Astrocyte (in vitro differentiated cells and primary cell): ENCODE data around the gene ADARB2. TPM values are rescaled to one million over a fixed set of nuclear protein-coding genes. Genes with fewer than 3 reads are reported as not detected.

Experiments used
- DNase-seq: peaks from one replicate; pipeline ENCODE4 v3.0.0-alpha.2; 2010; ENCODE audit warnings: low read depth
- FAIRE-seq: peaks from 2 replicates; lab custom pipeline; 2011; peaks lifted over from hg19 to GRCh38; lab: Jason Lieb, UNC
- H2AFZ ChIP-seq: 2 replicates; pipeline ENCODE4 v1.6.0; 2012; ENCODE audit warnings: low read depth, low read length, inconsistent platforms
- H3K27ac ChIP-seq: 2 replicates; pipeline ENCODE4 v1.5.1; 2011; ENCODE audit warnings: low read depth, low read length, inconsistent platforms
- H3K27me3 ChIP-seq: 2 replicates; pipeline ENCODE4 v1.6.0; 2011; ENCODE audit warnings: low read length, inconsistent platforms; ENCODE audit not compliant: insufficient read depth
- H3K36me3 ChIP-seq: 2 replicates; pipeline ENCODE4 v1.5.1; 2011; ENCODE audit warnings: low read length, inconsistent platforms; ENCODE audit not compliant: insufficient read depth
- H3K4me1 ChIP-seq: 2 replicates; pipeline ENCODE4 v1.5.1; 2011; ENCODE audit warnings: low read length, inconsistent platforms; ENCODE audit not compliant: insufficient read depth
- H3K4me2 ChIP-seq: 2 replicates; pipeline ENCODE4 v1.6.0; 2012; ENCODE audit warnings: low read length, inconsistent platforms
- H3K4me3 ChIP-seq: 2 replicates; pipeline ENCODE4 v1.5.1; 2011; ENCODE audit warnings: low read depth, mild to moderate bottlenecking, low read length, inconsistent platforms; ENCODE audit not compliant: insufficient read depth
- H3K79me2 ChIP-seq: 2 replicates; pipeline ENCODE4 v1.6.0; 2012; ENCODE audit warnings: mild to moderate bottlenecking, low read length, inconsistent platforms; ENCODE audit not compliant: insufficient read depth
- H3K9ac ChIP-seq: 2 replicates; pipeline ENCODE4 v1.6.0; 2012; ENCODE audit warnings: mild to moderate bottlenecking, low read length, inconsistent platforms
- H3K9me3 ChIP-seq: 2 replicates; pipeline ENCODE4 v1.5.1; 2012; ENCODE audit warnings: low read depth, mild to moderate bottlenecking, low read length, inconsistent platforms; ENCODE audit not compliant: insufficient read depth
- H4K20me1 ChIP-seq: 2 replicates; pipeline ENCODE4 v1.6.0; 2012; ENCODE audit warnings: low read length, inconsistent platforms; ENCODE audit not compliant: insufficient read depth
- H3K27ac Mint-ChIP-seq: one replicate; pipeline ENCODE4 v1.8.0; 2021; ENCODE audit warnings: mild to moderate bottlenecking, mixed read lengths; ENCODE audit not compliant: unreplicated experiment
- H3K27me3 Mint-ChIP-seq: one replicate; pipeline ENCODE4 v1.8.0; 2021; ENCODE audit warnings: low read depth, mixed read lengths; ENCODE audit not compliant: unreplicated experiment
- H3K36me3 Mint-ChIP-seq: one replicate; pipeline ENCODE4 v1.8.0; 2021; ENCODE audit warnings: low read depth, mixed read lengths; ENCODE audit not compliant: unreplicated experiment
- H3K4me1 Mint-ChIP-seq: one replicate; pipeline ENCODE4 v1.8.0; 2021; ENCODE audit warnings: low read depth, mixed read lengths; ENCODE audit not compliant: unreplicated experiment
- H3K4me3 Mint-ChIP-seq: one replicate; pipeline ENCODE4 v1.8.0; 2021; ENCODE audit warnings: mild to moderate bottlenecking, moderate library complexity, mixed read lengths; ENCODE audit not compliant: unreplicated experiment
- H3K9me3 Mint-ChIP-seq: one replicate; pipeline ENCODE4 v1.8.0; 2021; ENCODE audit warnings: mild to moderate bottlenecking, mixed read lengths; ENCODE audit not compliant: unreplicated experiment
- CTCF ChIP-seq: IDR thresholded peaks from 2 replicates; pipeline ENCODE4 v1.5.1; 2011; ENCODE audit warnings: low read depth, mild to moderate bottlenecking, inconsistent platforms, low read length, moderate library complexity; ENCODE audit not compliant: insufficient read depth
- EZH2 ChIP-seq: IDR thresholded peaks from 2 replicates; pipeline ENCODE4 v1.6.1; 2012; ENCODE audit warnings: mild to moderate bottlenecking, low read length, inconsistent platforms; ENCODE audit not compliant: insufficient read depth
- total RNA-seq: library from RNA; stranded (reverse); gene quantifications from 2 replicates; pipeline ENCODE4 v1.2.1, GENCODE V29; 2021

Gene ADARB2
- total RNA-seq, 1 donor from 2014 or later, result 0.18 TPM

GRCh38 chr10:1576467-1577372 is 160.6 kb downstream of the ADARB2 start:
- Mint-ChIP-seq H3K9me3 (no peaks in the 10 kb centered on the region), H3K36me3 (no peaks in the 10 kb centered on the region), H3K4me3 (no peak overlapping the region), H3K27ac (no peak overlapping the region), H3K4me1 (peaks cover 10% of the 10 kb centered on the region), H3K27me3 (peaks cover 24% of the 10 kb centered on the region)
- Histone ChIP-seq H3K4me1 (no peaks in the 10 kb centered on the region), H3K27me3 (no peaks in the 10 kb centered on the region), H3K9me3 (peaks cover 9% of the 10 kb centered on the region), H4K20me1 (no peaks in the 10 kb centered on the region), H3K79me2 (no peaks in the 10 kb centered on the region), H2AFZ (no peak overlapping the region), H3K9ac (no peak overlapping the region), H3K27ac (no peak overlapping the region), H3K36me3 (no peaks in the 10 kb centered on the region), H3K4me3 (no peak overlapping the region), H3K4me2 (no peak overlapping the region)
- no peak for TF ChIP-seq CTCF
- TF ChIP-seq EZH2, result no peak
- DNase-seq, result no peak
- no peak for FAIRE-seq

- Histone ChIP-seq H3K79me2 (no peaks in the 10 kb centered on the region), H3K9ac (no peak overlapping the region), H3K27ac (no peak overlapping the region), H3K36me3 (no peaks in the 10 kb centered on the region), H4K20me1 (no peaks in the 10 kb centered on the region), H3K4me1 (no peaks in the 10 kb centered on the region), H3K4me3 (no peak overlapping the region), H2AFZ (no peak overlapping the region), H3K27me3 (no peaks in the 10 kb centered on the region), H3K4me2 (no peak overlapping the region), H3K9me3 (peaks cover 14% of the 10 kb centered on the region)
- TF ChIP-seq EZH2, result no peak
- TF ChIP-seq CTCF, result no peak
- H3K4me3 Mint-ChIP-seq, result no peak overlapping the region
- DNase-seq (no peak), FAIRE-seq (no peak)
- H3K9me3 Mint-ChIP-seq, result no peaks in the 10 kb centered on the region
- peaks cover 10% of the 10 kb centered on the region for H3K4me1 Mint-ChIP-seq
- H3K27me3 Mint-ChIP-seq, result peaks cover 28% of the 10 kb centered on the region
- no peak overlapping the region for H3K27ac Mint-ChIP-seq
- no peaks in the 10 kb centered on the region for H3K36me3 Mint-ChIP-seq
These were observed 161.7 kb downstream of the ADARB2 start for GRCh38 chr10:1575481-1576244.
